Stimulated activated CD4-positive, alpha-beta T cell treated with anti-CD3 and anti-CD28 coated beads, Interleukin-15, amount 100 ng/mL, for 48 hours (primary cell): ENCODE data around the gene CCL3.
"Not testable (repeated sequence)": the region's sequence is repeated elsewhere in the genome, so short reads cannot be mapped to it uniquely, and the experiment has no call there.

Experiments
- DNase-seq, 2 donors: peaks; one replicate each; pipeline ENCODE4 v3.0.0-alpha.2; 2020; ENCODE audit warnings: low read depth in 2 of 2

The CCL3 gene

DNA sequence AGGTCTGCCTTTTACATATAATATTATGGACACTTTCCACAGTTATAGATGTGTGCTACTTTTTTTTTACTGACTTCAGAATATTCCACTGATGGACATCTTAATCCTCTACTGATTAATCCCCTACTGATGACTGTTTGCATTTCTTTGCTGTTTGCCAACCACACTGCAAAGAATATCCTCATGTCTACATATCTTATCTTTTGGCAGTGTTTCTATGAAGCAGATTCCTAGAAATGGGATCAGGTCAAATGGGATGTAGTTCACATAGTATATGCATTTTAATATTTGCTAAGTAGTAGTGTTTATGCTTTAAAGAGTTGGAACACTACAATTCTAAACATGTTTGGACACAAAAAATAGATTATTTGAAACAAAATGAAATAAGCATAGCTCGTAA is 3.2 kb downstream of the CCL3 start:
- no peak for DNase-seq

GRCh38 chr17:36085765-36086164 is 4.2 kb downstream of the CCL3 start:
- no peak for DNase-seq

- not testable (repeated sequence) for DNase-seq
Observed at GRCh38 chr17:36083691-36084090, 6.3 kb downstream of the CCL3 start.

DNA sequence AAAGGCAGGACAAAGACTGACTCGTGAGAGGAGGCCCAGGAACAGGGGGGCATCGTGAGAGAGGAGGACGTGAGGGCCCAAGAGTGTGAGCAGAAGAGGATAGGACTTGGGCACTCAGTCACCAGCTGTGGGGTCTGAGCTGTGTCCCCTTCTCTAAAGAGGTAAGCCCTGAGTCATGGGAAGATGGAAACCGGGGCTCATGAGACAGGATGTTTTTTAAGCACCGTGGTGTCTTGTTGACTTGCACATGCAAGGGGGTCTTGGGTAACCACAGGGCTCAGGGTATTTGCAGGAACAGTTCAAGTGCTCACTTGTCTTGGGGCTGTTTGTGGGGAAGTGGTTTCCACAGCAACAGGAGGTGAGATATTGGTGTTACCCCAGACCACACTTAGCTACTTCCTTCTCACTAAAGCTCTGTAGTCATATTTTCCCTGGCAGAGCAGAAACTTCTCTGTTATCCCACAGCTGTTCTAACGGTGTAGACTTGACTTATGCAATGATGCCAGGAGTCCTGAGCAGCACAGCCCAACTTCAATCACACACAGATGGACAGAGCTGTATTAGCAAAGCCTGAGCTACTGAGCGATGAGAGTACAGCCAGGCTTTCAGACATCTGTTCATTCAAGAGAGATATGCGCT is 7.3 kb downstream of the CCL3 start:
- DNase-seq, result not testable (repeated sequence)

- DNase-seq, result not testable (repeated sequence)
Observed at GRCh38 chr17:36081681-36082471, 8.1 kb downstream of the CCL3 start.

GRCh38 chr17:36074365-36074764 is 15.6 kb downstream of the CCL3 start:
- no peak for DNase-seq

- peak; percentile 60 to 74 for DNase-seq
Observed at GRCh38 chr17:36072431-36073121, 17.4 kb downstream of the CCL3 start.

DNA sequence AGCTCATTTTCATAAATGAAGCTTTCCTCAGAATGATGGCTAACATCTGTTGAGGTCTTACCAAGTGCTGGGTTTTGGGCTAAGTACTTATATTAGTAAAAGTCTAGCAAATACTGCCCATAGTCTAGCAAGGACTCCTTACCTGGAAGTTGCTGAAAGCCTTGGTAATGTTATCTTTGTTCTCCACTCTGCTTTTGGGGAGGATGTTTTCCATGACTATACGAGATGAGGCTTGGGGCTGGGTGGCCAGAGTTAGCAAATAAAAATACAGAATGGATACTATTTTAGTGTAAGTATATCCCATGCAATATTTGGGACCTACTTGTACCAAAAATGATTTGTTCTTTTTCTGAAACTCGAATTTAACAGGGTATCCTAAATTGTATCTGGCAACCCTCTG is 18.2 kb downstream of the CCL3 start:
- DNase-seq, result no peak

DNA sequence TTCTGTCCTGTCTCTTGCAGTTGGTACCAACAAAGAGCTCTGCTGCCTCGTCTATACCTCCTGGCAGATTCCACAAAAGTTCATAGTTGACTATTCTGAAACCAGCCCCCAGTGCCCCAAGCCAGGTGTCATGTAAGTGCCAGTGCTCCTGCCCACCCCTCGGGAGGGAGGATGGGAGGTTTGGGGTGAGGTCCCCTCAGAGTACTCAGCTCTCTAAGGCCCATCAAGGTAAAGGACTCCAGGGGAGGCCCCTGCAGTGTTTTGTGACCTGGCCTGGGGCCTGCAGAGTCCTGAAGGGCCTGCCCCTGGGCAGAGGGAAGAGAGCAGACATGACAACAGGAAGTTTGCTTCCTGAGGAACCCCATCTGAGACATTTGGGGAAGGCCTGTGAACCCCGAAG is 19.5 kb downstream of the CCL3 start:
- no peak for DNase-seq

DNA sequence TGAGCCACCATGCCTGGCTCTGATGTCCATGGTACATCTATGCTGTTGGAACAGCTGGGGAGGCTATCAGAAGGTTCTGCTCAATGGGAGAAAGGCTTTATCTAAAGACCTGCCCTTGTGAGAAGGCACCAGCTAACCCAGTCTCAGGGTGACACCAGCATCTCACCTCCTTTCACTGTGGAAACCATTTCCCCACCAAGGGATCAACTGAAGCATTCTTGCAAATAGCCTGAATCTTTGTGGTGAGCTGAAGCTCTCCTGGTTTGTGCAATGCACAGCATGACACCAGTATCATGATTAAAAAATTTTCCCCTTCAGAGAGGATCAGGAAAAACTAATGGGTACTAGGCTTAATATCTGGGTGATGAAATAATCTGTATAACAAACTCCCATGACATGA is 20.8 kb downstream of the CCL3 start:
- DNase-seq, result no peak

GRCh38 chr17:36068524-36068923 is 21.4 kb downstream of the CCL3 start:
- DNase-seq, result no peak

DNA sequence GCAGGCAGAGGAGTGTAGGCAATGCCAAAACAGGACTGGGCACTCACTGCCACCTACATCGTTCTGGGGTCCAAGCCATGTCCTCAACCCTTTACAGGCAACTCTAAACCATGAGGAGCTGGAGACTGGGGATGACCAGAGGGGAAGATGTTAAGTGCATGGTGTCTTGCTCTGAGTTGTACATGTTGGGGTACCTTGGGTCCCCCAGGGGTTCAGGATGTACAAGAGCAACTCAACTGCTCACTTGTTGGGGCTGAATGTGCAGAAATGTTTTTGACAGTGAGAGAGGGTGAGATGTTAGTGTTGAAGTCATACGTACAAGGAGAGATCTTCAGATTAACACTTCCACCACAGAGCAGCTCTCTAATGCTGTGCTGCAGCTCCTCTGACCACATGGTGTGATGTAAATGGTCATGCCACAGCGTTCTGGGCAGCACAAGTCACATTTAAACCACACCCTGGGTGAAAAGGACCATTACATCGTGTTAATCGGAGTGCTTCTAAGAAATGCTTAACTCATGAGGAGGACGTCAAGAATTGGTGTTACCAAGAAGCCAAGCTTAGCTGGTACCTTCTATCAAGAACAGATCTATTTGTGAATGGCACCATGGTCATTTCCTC is 23.5 kb downstream of the CCL3 start:
- DNase-seq, result no peak

DNA sequence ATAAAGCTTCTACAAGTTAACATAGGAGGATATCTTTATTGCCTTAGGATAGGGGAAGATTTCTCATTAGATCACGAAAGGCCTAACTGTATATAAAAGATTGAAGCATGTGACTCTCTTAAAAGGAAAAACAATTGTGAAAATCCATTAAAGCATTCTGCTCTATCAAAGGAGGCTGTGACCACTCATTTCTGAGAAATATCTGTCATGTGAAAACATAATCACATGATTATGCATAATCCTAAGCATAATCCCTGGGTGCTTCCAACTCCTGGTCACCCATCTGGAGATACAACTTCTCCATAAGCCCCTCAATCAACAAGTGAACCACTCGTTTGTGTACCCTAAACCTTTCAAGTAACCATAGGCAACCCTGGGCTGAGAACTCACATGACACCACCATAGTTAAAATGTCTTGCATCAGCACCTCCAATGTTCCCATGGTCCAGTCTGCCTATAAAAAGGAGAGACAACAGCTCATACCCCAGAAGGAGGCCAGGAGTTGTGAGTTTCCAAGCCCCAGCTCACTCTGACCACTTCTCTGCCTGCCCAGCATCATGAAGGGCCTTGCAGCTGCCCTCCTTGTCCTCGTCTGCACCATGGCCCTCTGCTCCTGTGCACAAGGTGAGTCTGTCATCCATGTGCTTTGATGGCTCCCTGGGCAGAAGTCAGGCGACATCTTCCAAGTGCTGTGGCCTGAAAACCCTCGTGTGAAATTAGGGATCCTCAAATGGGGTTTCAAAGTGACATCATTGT is 26.0 kb downstream of the CCL3 start, which contains the start of gene CCL18:
Gene CCL18 (plus strand): TSS at position 487 of the 756 bp plus-strand sequence. CDS start 71 bp downstream, at position 558.
- no peak for DNase-seq

- DNase-seq, result no peak
Observed at GRCh38 chr17:36060816-36061215, 29.1 kb downstream of the CCL3 start.

- DNase-seq, result no peak
Observed at GRCh38 chr17:36059406-36059805, 30.5 kb downstream of the CCL3 start.

DNA sequence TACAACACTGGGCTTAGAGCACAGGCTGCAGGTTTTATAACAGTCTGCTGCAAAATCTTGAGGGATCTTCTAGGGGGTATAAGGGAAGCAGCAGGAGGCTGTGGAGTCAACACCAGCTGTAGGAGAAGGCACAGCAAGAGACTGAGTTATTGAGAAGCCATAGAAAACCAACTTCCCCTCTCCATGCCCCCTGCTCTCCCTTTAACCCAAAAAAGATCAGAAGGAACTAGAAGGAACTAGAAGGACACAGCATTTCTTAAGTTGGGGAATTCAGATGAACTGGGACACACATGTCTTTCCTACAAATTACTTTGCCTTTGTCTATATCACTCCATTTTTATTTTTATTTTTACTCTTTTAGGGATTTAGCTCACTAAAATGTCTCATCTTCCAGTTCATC is 32.0 kb downstream of the CCL3 start:
- no peak for DNase-seq

- no peak for DNase-seq
Observed at GRCh38 chr17:36055921-36056520, 33.9 kb downstream of the CCL3 start.

DNA sequence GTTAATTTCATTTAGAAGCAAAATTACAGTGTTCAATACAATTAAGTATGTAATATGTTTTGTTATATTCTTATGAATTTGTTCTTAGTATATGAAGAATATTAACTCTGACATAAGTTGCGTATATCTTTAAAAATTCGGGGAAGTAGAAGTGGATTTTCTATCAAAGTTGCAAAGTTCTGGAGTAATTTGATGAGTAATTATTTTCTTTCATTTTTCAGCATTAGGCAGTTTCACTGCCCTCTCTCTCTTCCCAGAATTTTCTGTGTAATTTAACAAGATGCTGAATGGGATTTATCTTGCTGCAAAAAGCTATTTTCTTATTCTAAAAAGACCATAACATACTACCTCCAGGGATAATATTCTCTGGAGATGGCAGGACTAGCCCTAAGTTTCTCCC is 34.8 kb downstream of the CCL3 start:
- DNase-seq, result no peak

- no peak for DNase-seq
Observed at GRCh38 chr17:36049643-36050042, 40.3 kb downstream of the CCL3 start.

- DNase-seq, result no peak
Observed at GRCh38 chr17:36048066-36048465, 41.9 kb downstream of the CCL3 start.
